Measurements from ENCODE around the gene TADA2B. TPM values are rescaled to one million over a fixed set of nuclear protein-coding genes. Genes with fewer than 3 reads are reported as not detected.

Gene TADA2B
- total and polyA plus RNA-seq, 10 of the 15 experiments (the other 5 are each of a cell fraction or from before 2014, with no cell fraction given) = 0.66 to 12.0 (median 5.6) TPM

- Histone ChIP-seq H3K79me2 (ENCODE audit: control insufficient read depth, insufficient read depth, low read length) (peaks cover 37% of the 10 kb centered on the region), H3K27ac (ENCODE audit: control insufficient read depth, insufficient read depth) (no peak overlapping the region), H3K9me3 (replicated peaks; ENCODE audit: control insufficient read depth, insufficient read depth, low read length) (no peaks in the 10 kb centered on the region), H4K20me1 (ENCODE audit: control insufficient read depth, insufficient read depth) (peaks cover 10% of the 10 kb centered on the region; the same call in 1 of the 2 replicates), H3K4me2 (ENCODE audit: control insufficient read depth, insufficient read depth) (no peak overlapping the region), H3K9ac (ENCODE audit: control insufficient read depth, insufficient read depth, low read length) (no peak overlapping the region), H2AFZ (ENCODE audit: control insufficient read depth, low read depth, low read length) (no peak overlapping the region), H3K4me3 (no peak overlapping the region), H3K4me1 (ENCODE audit: control insufficient read depth, insufficient read depth, low read length) (peaks cover 22% of the 10 kb centered on the region), H3K27me3 (replicated peaks in 1 of 2; ENCODE audit: control insufficient read depth in 2 of 2, insufficient read depth in 2 of 2, low read length in 1 of 2) (no peaks in the 10 kb centered on the region), H3K36me3 (ENCODE audit: control insufficient read depth in 2 of 2, insufficient read depth in 2 of 2, low read length in 1 of 2) (peaks cover 5 to 8% of the 10 kb centered on the region in 2 experiments; a peak in 3 of 4 replicates)
- no TSS peak for BruUV-seq (replicated peaks)
- RAD21 ChIA-PET (ENCODE audit: unreplicated experiment) = no interaction called here
- intact Hi-C loops (cut with micrococcal nuclease; ENCODE audit: unreplicated experiment) (loop anchor here (5.0 kb wide), 1 partner anchor 142 kb away; the partner anchor contains the start of gene TBC1D14), in situ Hi-C loops (cut with MboI) (no loop called here)
- POLR2A ChIA-PET = interaction anchor here (1.1 kb wide), 1 partner anchor 18 kb away, joined by 3 read pairs; the partner anchor contains the start of gene GRPEL1
- CTCF ChIA-PET = no interaction called here
- TF ChIP-seq NR2C1 (IDR thresholded peaks at IDR 0.05) = no peak
- TF ChIP-seq NFXL1 (IDR thresholded peaks at IDR 0.05; ENCODE audit: borderline replicate concordance) = no peak
- TF ChIP-seq POLR2AphosphoS2 (IDR thresholded peaks at IDR 0.05; ENCODE audit: low read depth, low read length) = no peak
- no peak for TF ChIP-seq CHD1 (IDR thresholded peaks at IDR 0.05; ENCODE audit: low read depth, low read length)
- TF ChIP-seq SUPT20H (IDR thresholded peaks at IDR 0.05; ENCODE audit: borderline replicate concordance, control insufficient read depth, low read depth, low read length) = no peak
- TF ChIP-seq NKRF (conservative IDR thresholded peaks at IDR 0.05) = no peak
- no peak for TF ChIP-seq TCF3 (IDR thresholded peaks at IDR 0.05; ENCODE audit: borderline replicate concordance, insufficient read depth, low read depth, low read length)
- TF ChIP-seq TARDBP (IDR thresholded peaks at IDR 0.05; ENCODE audit: borderline replicate concordance) = no peak
- no peak for TF ChIP-seq PAX5 (IDR thresholded peaks at IDR 0.05; ENCODE audit: borderline replicate concordance, low read depth, low read length)
- TF ChIP-seq SIN3A (IDR thresholded peaks at IDR 0.05; ENCODE audit: low read depth, low read length) = no peak
- no peak for TF ChIP-seq SKIL (IDR thresholded peaks at IDR 0.05; ENCODE audit: low read depth, poor library complexity, severe bottlenecking)
- no peak for FAIRE-seq
- WGBS (ENCODE audit: insufficient coverage, insufficient replicate concordance, low lambda C conversion rate, missing lambda C conversion rate) = 91% methylated on average over 11 of the region's 11 CpGs
- SMC1A ChIA-PET (ENCODE audit: uncharacterized antibody, unreplicated experiment) = interaction anchor here (2.0 kb wide), 1 partner anchor 19 kb away, joined by 5 read pairs; the partner anchor contains the start of gene GRPEL1
- ATAC-seq = no peak
- no peak for DNase-seq (ENCODE audit: low read depth, low spot score)
Measured at GRCh38 chr4:7049739-7050138, 6.6 kb downstream of the TADA2B start.

Data from GM12878 (cell line).